AG04449 (cell line): ENCODE measurements around the gene MEIOC.

Experiments used
- CTCF ChIA-PET: fragments of 350-600 bp; formaldehyde crosslinking; extraction: SDS; loops from one replicate; lab custom pipeline; 2021; ENCODE audit warnings: antibody characterized with exemption; lab: Yijun Ruan, JAX
- POLR2A ChIA-PET: fragments of 400-600, 350-600 bp; formaldehyde crosslinking; extraction: SDS; loops from one replicate; lab custom pipeline; 2020; ENCODE audit warnings: antibody characterized with exemption, inconsistent platforms; lab: Yijun Ruan, JAX
- DNase-seq: peaks from one replicate; pipeline ENCODE4 v3.0.0-alpha.2; 2010; ENCODE audit warnings: low read depth, low spot score
- H3K4me3 ChIP-seq: 2 replicates; pipeline ENCODE4 v1.5.1; 2011; ENCODE audit warnings: low read depth, mild to moderate bottlenecking, control low read depth, low read length
- TF ChIP-seq, protein P1 (sequence below): IDR thresholded peaks from one replicate; pipeline ENCODE4 v1.5.1; 2011; ENCODE audit warnings: mild to moderate bottlenecking, moderate library complexity, low read length, control low read depth, inconsistent platforms; ENCODE audit not compliant: insufficient read depth; ENCODE audit errors: missing control alignments

MEIOC gene

DNA sequence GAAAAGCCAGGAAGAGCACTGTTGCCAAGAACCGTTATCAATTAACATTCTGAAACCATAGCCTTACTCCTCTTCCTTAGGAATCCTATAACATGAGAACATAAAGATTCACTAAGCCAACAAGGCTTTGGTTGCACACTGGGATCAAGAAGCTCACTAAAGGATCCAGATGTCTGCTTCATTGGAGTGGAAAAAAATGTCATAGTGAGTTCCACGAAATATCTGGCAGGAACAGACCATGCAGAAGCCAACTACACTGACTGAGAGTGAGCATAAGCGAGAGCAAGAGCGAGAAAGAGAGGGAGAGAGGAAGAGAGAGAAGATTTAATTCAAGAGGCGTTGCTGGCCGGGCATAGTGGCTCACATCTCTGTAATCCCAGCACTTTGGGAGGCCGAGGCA is 13.4 kb upstream of the MEIOC start:
- TF ChIP-seq, protein P1, sequence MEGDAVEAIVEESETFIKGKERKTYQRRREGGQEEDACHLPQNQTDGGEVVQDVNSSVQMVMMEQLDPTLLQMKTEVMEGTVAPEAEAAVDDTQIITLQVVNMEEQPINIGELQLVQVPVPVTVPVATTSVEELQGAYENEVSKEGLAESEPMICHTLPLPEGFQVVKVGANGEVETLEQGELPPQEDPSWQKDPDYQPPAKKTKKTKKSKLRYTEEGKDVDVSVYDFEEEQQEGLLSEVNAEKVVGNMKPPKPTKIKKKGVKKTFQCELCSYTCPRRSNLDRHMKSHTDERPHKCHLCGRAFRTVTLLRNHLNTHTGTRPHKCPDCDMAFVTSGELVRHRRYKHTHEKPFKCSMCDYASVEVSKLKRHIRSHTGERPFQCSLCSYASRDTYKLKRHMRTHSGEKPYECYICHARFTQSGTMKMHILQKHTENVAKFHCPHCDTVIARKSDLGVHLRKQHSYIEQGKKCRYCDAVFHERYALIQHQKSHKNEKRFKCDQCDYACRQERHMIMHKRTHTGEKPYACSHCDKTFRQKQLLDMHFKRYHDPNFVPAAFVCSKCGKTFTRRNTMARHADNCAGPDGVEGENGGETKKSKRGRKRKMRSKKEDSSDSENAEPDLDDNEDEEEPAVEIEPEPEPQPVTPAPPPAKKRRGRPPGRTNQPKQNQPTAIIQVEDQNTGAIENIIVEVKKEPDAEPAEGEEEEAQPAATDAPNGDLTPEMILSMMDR, result no peak
- no peak for DNase-seq
- no peak overlapping the region for H3K4me3 ChIP-seq
- POLR2A ChIA-PET, result no interaction called here
- CTCF ChIA-PET, result interaction anchor here (1.0 to 2.5 kb wide), 3 partner anchors 29 to 111 kb away, joined by 3 to 11 read pairs (median 8); no protein-coding TSS in a partner anchor

DNA sequence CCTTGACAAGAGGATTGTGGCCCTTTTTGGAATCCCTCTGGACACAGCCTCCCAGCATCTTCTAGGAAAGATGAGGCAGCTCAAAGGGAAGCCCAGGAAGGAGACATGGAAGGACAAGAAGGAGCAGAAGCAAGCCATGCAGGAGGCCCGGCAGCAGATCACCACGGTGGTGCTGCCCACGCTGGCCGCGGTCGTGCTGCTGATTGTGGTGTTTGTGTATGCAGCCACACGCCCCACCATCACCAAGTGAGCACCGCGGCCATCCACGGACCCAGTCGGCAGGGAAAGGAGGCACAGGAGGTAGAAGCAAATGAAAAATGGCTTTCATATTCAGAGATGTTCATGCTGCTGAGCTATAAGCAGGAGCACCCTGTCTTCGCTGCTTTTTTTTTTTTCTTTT is 10.9 kb upstream of the MEIOC start:
- no peak overlapping the region for H3K4me3 ChIP-seq
- ChIA-PET POLR2A (no interaction called here), CTCF (interaction anchor here (0.6 to 1.9 kb wide), 2 partner anchors 19 to 501 kb away, joined by 3 to 4 read pairs; no protein-coding TSS in a partner anchor)
- no peak for DNase-seq
- TF ChIP-seq, protein P1, result no peak

DNA sequence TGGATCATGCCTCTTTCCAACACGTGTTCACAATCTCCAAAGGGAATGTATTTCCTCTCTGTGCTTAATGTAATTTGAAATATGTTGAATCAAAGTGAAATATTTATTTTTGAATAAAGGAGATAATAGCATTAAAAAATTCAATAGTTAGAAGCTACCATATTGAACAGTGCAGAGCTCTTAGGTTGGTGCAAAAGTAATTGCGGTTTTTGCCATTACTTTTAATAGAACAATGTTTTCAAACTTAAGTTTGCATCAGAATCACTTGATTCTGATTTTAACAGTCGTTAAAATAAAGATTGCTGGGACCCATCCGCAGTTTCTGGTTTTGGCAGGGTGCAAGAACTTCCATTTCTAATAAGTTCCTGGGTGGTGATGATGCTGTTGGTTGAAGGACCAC is 10.0 kb upstream of the MEIOC start:
- TF ChIP-seq, protein P1, result no peak
- no peak for DNase-seq
- H3K4me3 ChIP-seq, result no peak overlapping the region
- ChIA-PET CTCF (interaction anchor here (0.9 to 2.2 kb wide), 5 partner anchors 9 to 123 kb away, joined by 3 to 9 read pairs (median 3); no protein-coding TSS in a partner anchor), POLR2A (no interaction called here)

DNA sequence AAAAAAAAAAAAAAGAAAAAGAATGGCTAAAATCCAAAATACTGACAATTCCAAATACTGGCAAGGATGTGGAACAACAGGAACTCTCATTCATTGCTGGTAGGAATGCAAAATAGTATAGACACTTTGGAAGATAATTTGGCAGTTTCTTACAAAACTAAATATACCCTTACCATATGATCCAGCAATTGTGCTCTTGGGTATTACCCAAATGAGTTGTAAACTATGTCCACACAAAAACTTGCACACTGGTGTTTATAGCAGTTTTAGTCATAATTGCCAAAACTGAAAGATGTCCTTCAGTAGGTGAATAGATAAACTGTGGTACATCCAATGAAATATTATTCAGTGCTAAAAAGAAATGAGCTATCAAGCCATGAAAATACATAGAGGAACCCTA is 8.5 kb upstream of the MEIOC start:
- TF ChIP-seq, protein P1, result no peak
- ChIA-PET POLR2A (no interaction called here), CTCF (interaction anchor here (0.6 to 2.2 kb wide), 4 partner anchors 10 to 287 kb away, joined by 3 to 9 read pairs (median 4); no protein-coding TSS in a partner anchor)
- H3K4me3 ChIP-seq, result no peak overlapping the region
- no peak for DNase-seq

DNA sequence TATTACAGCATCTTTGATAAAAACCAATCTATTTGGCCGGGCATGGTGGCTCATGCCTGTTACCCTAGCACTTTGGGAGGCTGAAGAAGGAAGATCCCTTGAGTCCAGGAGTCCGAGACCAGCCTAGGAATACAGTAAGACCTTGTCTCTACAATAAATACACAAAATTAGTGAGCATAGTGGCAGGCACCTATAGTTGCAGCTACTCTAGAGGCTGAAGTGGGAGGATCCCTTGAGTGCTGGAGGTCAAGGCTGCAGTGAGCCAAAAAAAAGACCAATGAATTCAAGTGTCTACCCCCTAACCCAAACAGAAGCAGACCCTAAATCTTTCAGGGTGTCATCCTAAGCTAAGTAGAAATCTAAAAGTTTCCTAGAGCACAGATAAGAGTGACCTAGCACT is 7.3 kb upstream of the MEIOC start:
- TF ChIP-seq, protein P1, result no peak
- no peak overlapping the region for H3K4me3 ChIP-seq
- CTCF ChIA-PET, result interaction anchor here (0.8 to 1.1 kb wide), 2 partner anchors 12 to 116 kb away, joined by 3 read pairs; no protein-coding TSS in a partner anchor
- POLR2A ChIA-PET, result interaction anchor here (0.6 kb wide), 1 partner anchor 46 kb away, joined by 3 read pairs; no protein-coding TSS in a partner anchor
- DNase-seq, result no peak

DNA sequence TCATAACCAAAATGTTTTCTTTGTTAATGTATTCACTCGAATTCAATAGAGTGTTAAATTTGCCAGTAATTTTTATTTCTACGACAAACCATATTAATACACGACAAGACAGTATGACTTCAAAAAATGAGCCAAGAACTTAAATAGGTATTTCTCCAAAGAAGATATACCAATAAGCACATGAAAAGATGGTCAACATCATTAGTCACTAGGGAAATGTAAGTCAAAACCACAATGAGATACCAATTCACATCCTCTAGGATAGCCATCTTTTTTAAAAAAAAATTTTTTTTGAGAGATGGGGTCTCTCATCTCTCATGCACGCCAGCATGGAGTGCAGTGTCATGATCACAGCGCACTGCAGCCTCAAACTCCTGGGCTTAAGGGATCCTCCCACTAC is 5.0 kb upstream of the MEIOC start:
- TF ChIP-seq, protein P1, result no peak
- ChIA-PET CTCF (interaction anchor here (1.0 kb wide), 1 partner anchor 117 kb away, joined by 3 read pairs; no protein-coding TSS in a partner anchor), POLR2A (no interaction called here)
- H3K4me3 ChIP-seq, result no peak overlapping the region
- no peak for DNase-seq
